ENCODE measurements around the gene MRGPRX4. TPM values are rescaled to one million over a fixed set of nuclear protein-coding genes. Genes with fewer than 3 reads are reported as not detected.
"Not testable (repeated sequence)": the region's sequence is repeated elsewhere in the genome, so short reads cannot be mapped to it uniquely, and the experiment has no call there.

The MRGPRX4 gene
- total RNA-seq: not detected

DNA sequence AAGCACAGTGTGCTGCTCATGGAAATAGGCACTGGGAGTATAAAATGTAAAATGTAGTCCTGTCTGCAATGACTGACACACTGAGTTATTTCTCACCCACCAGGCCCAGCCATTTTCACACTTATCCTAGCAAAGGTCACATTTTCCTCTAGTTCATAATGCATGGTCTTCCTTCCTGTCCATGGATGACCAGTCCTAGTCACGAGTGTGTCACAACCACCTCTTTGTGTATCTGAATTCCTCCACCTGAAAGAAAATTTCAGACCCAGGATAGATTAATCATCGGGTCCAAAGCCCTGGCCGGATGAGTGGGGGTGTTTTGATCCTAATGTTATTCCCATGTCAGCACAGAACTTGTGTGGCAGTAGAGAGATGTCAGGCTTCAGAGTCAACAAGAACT lies at the start of gene MRGPRX4:
Gene MRGPRX4, plus strand, starts transcription at position 172 of the 400 bp plus-strand sequence. CDS start 420 bp downstream, outside the sequence.
- CTCF ChIA-PET: no interaction called here
- H3K27ac Mint-ChIP-seq: no peak within 1 kb of the TSS

DNA sequence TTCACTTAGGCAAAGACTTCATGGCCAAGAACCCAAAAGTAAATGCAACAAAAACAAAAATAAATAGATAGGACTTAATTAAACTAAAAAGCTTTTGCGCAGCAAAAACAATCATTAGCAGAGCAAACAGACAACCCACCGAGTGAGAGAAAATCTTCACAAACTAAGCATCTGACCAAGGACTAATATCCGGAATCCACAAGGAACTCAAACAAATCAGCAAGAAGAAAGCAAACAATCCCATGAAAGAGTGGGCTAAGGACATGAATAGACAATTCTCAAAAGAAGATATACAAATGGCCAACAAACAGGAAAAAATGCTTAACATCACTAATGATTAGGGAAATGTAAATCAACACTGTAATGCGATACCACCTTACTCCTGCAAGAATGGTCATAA lies 41.5 kb upstream of the MRGPRX4 start:
- H3K4me3 Mint-ChIP-seq; H3K4me1 Mint-ChIP-seq (ENCODE audit: low read depth); H3K9me3 Mint-ChIP-seq; H3K36me3 Mint-ChIP-seq (ENCODE audit: low read depth); POLR2A ChIA-PET; H3K27ac Mint-ChIP-seq; DNase-seq; CTCF ChIA-PET; ATAC-seq; intact Hi-C loops (cut with micrococcal nuclease): not testable (repeated sequence)
- peaks cover 27% of the 10 kb centered on the region for H3K27me3 Mint-ChIP-seq

More for the DNA sequence above, at the start of gene MRGPRX4:
- H3K4me3 Mint-ChIP-seq: no peak within 1 kb of the TSS
- intact Hi-C loops (cut with micrococcal nuclease): no loop called here
- peaks cover 16% of the 10 kb centered on the region for H3K27me3 Mint-ChIP-seq
- no peaks in the 10 kb centered on the region for H3K9me3 Mint-ChIP-seq
- TF ChIP-seq, protein P1, sequence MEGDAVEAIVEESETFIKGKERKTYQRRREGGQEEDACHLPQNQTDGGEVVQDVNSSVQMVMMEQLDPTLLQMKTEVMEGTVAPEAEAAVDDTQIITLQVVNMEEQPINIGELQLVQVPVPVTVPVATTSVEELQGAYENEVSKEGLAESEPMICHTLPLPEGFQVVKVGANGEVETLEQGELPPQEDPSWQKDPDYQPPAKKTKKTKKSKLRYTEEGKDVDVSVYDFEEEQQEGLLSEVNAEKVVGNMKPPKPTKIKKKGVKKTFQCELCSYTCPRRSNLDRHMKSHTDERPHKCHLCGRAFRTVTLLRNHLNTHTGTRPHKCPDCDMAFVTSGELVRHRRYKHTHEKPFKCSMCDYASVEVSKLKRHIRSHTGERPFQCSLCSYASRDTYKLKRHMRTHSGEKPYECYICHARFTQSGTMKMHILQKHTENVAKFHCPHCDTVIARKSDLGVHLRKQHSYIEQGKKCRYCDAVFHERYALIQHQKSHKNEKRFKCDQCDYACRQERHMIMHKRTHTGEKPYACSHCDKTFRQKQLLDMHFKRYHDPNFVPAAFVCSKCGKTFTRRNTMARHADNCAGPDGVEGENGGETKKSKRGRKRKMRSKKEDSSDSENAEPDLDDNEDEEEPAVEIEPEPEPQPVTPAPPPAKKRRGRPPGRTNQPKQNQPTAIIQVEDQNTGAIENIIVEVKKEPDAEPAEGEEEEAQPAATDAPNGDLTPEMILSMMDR (IDR thresholded peaks at IDR 0.05): no peak
- no peaks in the 10 kb centered on the region for H3K36me3 Mint-ChIP-seq (ENCODE audit: low read depth)
- no peaks in the 10 kb centered on the region for H3K4me1 Mint-ChIP-seq (ENCODE audit: low read depth)
- ATAC-seq: no peak
- DNase-seq: no peak
- POLR2A ChIA-PET: no interaction called here

DNA sequence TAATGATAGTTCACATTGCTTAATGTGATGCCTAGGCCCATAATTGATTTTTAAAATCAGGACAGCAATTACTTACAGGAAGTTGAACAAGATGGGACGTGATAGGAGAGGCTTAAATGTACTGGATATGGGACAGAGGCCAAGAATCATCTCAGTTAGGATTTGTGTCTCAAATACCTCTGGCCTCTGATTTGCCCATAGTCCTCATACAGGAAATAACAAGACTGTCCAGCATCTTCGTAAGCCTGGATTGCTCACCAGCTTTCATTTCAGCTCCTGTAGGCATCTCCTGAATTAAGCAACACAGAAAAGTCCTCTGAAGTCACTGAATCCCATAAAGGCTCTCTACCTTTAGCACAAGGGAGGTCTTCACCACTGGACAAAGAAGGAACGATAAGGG lies 40.3 kb upstream of the MRGPRX4 start, which contains the start of gene MRGPRX3:
Gene MRGPRX3, plus strand, starts transcription at position 231 of the 400 bp plus-strand sequence. CDS start 4,632 bp downstream, outside the sequence.
- H3K27me3 Mint-ChIP-seq: peaks cover 30% of the 10 kb centered on the region
- intact Hi-C loops (cut with micrococcal nuclease): no loop called here
- no peaks in the 10 kb centered on the region for H3K36me3 Mint-ChIP-seq (ENCODE audit: low read depth)
- no peak within 1 kb of the TSS for H3K27ac Mint-ChIP-seq
- POLR2A ChIA-PET: no interaction called here
- no peak for DNase-seq
- ATAC-seq: no peak
- TF ChIP-seq, protein P1 (IDR thresholded peaks at IDR 0.05): no peak
- no peaks in the 10 kb centered on the region for H3K4me1 Mint-ChIP-seq (ENCODE audit: low read depth)
- CTCF ChIA-PET: interaction anchor here (1.6 kb wide), 1 partner anchor 17 kb away, joined by 4 read pairs; no protein-coding TSS in a partner anchor
- no peak within 1 kb of the TSS for H3K4me3 Mint-ChIP-seq
- H3K9me3 Mint-ChIP-seq: no peaks in the 10 kb centered on the region

DNA sequence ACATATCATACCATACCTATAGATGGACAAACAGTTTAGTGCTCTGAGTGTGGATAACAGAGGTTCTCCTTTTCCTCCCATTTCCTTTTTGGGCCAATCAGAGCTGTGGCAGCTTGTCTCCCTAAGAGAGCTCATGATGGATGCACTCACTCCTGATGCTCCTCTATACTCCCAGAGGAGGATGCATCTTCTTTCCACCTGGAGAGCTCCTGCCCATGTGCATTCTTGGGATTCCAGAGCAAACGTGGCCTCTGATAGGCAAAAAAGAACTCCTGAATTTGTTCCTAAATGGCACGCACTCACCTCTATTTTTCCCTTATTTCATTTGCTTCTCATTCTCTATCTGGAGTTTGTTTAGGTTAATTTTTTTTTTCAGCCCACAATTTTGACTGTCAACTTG lies 37.3 kb upstream of the MRGPRX4 start:
- H3K27ac Mint-ChIP-seq: no peak overlapping the region
- no peak overlapping the region for H3K4me3 Mint-ChIP-seq
- CTCF ChIA-PET: no interaction called here
- peaks cover 24% of the 10 kb centered on the region for H3K27me3 Mint-ChIP-seq
- H3K9me3 Mint-ChIP-seq: no peaks in the 10 kb centered on the region
- TF ChIP-seq, protein P1 (IDR thresholded peaks at IDR 0.05): no peak
- intact Hi-C loops (cut with micrococcal nuclease): no loop called here
- ATAC-seq (no peak), DNase-seq (no peak)
- POLR2A ChIA-PET: no interaction called here
- no peaks in the 10 kb centered on the region for H3K36me3 Mint-ChIP-seq (ENCODE audit: low read depth)
- no peaks in the 10 kb centered on the region for H3K4me1 Mint-ChIP-seq (ENCODE audit: low read depth)

DNA sequence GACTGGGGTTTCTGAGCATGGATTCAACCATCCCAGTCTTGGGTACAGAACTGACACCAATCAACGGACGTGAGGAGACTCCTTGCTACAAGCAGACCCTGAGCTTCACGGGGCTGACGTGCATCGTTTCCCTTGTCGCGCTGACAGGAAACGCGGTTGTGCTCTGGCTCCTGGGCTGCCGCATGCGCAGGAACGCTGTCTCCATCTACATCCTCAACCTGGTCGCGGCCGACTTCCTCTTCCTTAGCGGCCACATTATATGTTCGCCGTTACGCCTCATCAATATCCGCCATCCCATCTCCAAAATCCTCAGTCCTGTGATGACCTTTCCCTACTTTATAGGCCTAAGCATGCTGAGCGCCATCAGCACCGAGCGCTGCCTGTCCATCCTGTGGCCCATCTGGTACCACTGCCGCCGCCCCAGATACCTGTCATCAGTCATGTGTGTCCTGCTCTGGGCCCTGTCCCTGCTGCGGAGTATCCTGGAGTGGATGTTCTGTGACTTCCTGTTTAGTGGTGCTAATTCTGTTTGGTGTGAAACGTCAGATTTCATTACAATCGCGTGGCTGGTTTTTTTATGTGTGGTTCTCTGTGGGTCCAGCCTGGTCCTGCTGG lies 35.3 kb upstream of the MRGPRX4 start:
- ChIA-PET POLR2A (no interaction called here), CTCF (no interaction called here)
- Mint-ChIP-seq H3K36me3 (ENCODE audit: low read depth) (no peaks in the 10 kb centered on the region), H3K9me3 (no peaks in the 10 kb centered on the region), H3K27ac (no peak overlapping the region), H3K4me3 (no peak overlapping the region), H3K27me3 (peaks cover 19% of the 10 kb centered on the region), H3K4me1 (ENCODE audit: low read depth) (no peaks in the 10 kb centered on the region)
- DNase-seq: no peak
- no peak for ATAC-seq
- intact Hi-C loops (cut with micrococcal nuclease): no loop called here
- TF ChIP-seq, protein P1 (IDR thresholded peaks at IDR 0.05): no peak
